ENCODE results near the gene YPEL2.
"Not testable (repeated sequence)": the region's sequence is repeated elsewhere in the genome, so short reads cannot be mapped to it uniquely, and the experiment has no call there.

YPEL2 gene

DNA sequence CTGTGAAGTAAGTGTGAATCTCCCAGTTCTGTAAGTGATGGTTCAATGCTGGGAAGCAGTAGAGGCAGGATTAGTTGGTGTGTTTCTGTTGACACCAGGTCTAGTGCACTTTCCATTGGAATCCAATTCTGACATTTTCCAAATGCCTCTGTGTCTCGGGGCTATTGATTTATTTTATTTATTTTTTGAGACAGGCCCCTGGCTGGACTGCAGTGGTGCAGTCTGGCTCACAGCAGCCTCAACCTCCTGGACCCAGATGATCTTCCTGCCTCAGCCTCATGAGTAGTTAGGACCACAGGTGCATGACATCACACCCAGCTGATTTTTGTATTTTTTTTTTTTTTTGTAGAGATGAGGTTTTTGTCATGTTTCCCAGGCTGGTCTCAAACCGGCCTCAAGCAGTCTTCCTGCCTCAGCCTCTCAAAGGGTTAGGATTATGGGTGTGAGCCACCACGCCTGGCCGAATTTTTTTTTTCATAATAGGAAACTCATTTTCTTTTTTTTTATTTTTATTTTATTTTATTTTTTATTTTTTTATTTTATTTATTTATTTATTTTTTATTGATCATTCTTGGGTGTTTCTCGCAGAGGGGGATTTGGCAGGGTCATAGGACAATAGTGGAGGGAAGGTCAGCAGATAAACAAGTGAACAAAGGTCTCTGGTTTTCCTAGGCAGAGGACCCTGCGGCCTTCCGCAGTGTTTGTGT is 61.7 kb downstream of the YPEL2 start:
- no peak for DNase-seq (ENCODE audit: extremely low read depth, low read depth)

GRCh38 chr17:59393742-59394410 is 62.4 kb downstream of the YPEL2 start:
- not testable (repeated sequence) for DNase-seq (ENCODE audit: extremely low read depth, low read depth)

More for the DNA sequence above, 61.7 kb downstream of the YPEL2 start:
- TF ChIP-seq CTCF (IDR thresholded peaks at IDR 0.05; ENCODE audit: low read depth, low read length), result no peak

- no peak for TF ChIP-seq CTCF (IDR thresholded peaks at IDR 0.05; ENCODE audit: low read depth, low read length)
- DNase-seq (ENCODE audit: extremely low read depth, low read depth), result no peak
Observed at GRCh38 chr17:59396134-59396826, 64.8 kb downstream of the YPEL2 start.

DNA sequence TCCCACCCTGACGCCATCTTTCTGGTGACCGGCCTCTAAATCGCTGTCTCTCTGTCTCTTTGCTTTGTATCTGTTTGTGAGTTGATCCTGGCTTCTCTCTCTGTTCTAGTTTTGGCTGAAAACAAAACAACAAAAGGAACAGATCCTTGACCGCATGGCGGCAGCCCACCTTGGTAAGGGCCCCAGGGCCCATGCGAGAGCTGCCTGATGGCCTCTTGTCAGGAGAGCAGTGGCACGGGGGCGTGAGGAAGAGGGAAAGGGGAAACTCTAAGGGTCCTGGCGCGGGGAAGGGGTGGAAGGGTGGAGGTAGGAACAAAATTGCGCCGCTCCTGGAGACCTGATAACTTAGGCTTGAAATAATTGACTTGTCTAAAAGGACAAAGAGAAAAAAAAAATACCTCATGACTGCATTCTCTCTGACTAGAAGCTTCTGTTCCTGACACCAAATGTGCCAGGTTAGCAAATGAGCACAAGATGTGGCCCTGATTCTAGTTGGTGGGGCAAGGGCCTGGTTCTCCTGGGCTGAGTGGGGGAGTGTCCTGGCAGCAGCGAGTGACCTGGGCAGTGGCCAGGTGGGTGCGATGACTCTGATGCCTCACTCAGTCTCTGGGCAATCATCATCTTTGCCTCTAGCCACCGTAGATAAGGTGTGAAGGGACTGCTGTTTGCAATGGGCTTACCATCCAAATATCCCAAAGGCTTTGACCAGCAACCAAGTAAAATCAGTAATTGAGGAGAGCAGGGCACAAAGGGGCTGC is 66.0 kb downstream of the YPEL2 start:
- no peak for TF ChIP-seq CTCF (IDR thresholded peaks at IDR 0.05; ENCODE audit: low read depth, low read length)
- no peak for DNase-seq (ENCODE audit: extremely low read depth, low read depth)

- TF ChIP-seq CTCF (IDR thresholded peaks at IDR 0.05; ENCODE audit: low read depth, low read length), result no peak
- no peak for DNase-seq (ENCODE audit: extremely low read depth, low read depth)
Observed at GRCh38 chr17:59399914-59400313, 68.5 kb downstream of the YPEL2 start.

- no peak for DNase-seq (ENCODE audit: extremely low read depth, low read depth)
- TF ChIP-seq CTCF (IDR thresholded peaks at IDR 0.05; ENCODE audit: low read depth, low read length), result no peak
Observed at GRCh38 chr17:59400858-59401257, 69.4 kb downstream of the YPEL2 start.

DNA sequence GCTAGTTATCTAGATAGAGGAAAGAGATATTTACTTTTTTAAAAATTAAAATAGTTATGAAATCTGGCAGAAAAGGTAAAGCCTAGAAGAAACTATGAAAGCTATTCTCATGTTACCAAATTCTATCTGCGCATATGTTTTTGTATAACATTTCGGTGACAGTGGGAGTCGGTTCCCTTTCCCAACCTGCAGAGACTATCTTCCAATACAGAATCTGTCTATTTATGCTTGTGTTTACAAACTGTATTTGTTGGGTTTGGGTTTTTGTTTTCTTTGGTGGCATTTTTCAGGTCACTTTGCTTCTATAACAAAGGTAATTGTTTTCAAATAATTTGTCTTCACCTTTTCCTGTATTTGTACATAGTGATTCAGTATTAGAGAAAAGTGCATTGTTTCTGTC is 69.8 kb downstream of the YPEL2 start:
- no peak for TF ChIP-seq CTCF (IDR thresholded peaks at IDR 0.05; ENCODE audit: low read depth, low read length)
- DNase-seq (ENCODE audit: extremely low read depth, low read depth), result no peak

All from AG09319 (cell line).